ES-I3 (cell line): ENCODE data around the gene AGAP1.

Experiments used
- H3K36me3 ChIP-seq: 2 replicates; pipeline ENCODE4 v1.6.1; 2013; ENCODE audit warnings: mild to moderate bottlenecking, low read length, control low read depth, moderate library complexity; ENCODE audit not compliant: insufficient read depth
- H3K4me1 ChIP-seq: 2 replicates; pipeline ENCODE4 v1.6.1; 2013; ENCODE audit warnings: mild to moderate bottlenecking, control low read depth, low read length; ENCODE audit not compliant: insufficient read depth
- H3K9ac ChIP-seq: 2 replicates; pipeline ENCODE4 v1.6.1; 2013; ENCODE audit warnings: low read depth, mild to moderate bottlenecking, low read length, moderate library complexity
- H3K9me3 ChIP-seq: 2 replicates; pipeline ENCODE4 v1.6.1; 2013; ENCODE audit warnings: mild to moderate bottlenecking, low read length, moderate library complexity; ENCODE audit not compliant: control insufficient read depth, insufficient read depth

The AGAP1 gene

GRCh38 chr2:236095504-236095903, 601.7 kb downstream of the AGAP1 start:
- Histone ChIP-seq H3K9ac (no peak overlapping the region), H3K9me3 (no peaks in the 10 kb centered on the region), H3K4me1 (no peaks in the 10 kb centered on the region), H3K36me3 (no peaks in the 10 kb centered on the region)

GRCh38 chr2:236101311-236101950, 607.6 kb downstream of the AGAP1 start:
- Histone ChIP-seq H3K9me3 (no peaks in the 10 kb centered on the region), H3K36me3 (peaks cover 2% of the 10 kb centered on the region; the same call in 1 of the 2 replicates), H3K4me1 (no peaks in the 10 kb centered on the region), H3K9ac (no peak overlapping the region)

- peaks cover 2% of the 10 kb centered on the region; the same call in 1 of the 2 replicates for H3K36me3 ChIP-seq
- H3K4me1 ChIP-seq, result peaks cover 3% of the 10 kb centered on the region; the same call in 1 of the 2 replicates
- H3K9ac ChIP-seq, result no peak overlapping the region
- H3K9me3 ChIP-seq, result no peaks in the 10 kb centered on the region
Measured at GRCh38 chr2:236102971-236103370, 609.1 kb downstream of the AGAP1 start.

GRCh38 chr2:236103981-236104380, 610.1 kb downstream of the AGAP1 start:
- H3K9me3 ChIP-seq, result no peaks in the 10 kb centered on the region
- H3K9ac ChIP-seq, result no peak overlapping the region
- peaks cover 13% of the 10 kb centered on the region for H3K4me1 ChIP-seq
- peaks cover 2% of the 10 kb centered on the region; the same call in 1 of the 2 replicates for H3K36me3 ChIP-seq

GRCh38 chr2:236105955-236106607, 612.2 kb downstream of the AGAP1 start:
- Histone ChIP-seq H3K9me3 (no peaks in the 10 kb centered on the region), H3K9ac (no peak overlapping the region), H3K4me1 (peaks cover 13% of the 10 kb centered on the region), H3K36me3 (peaks cover 2% of the 10 kb centered on the region; the same call in 1 of the 2 replicates)

- Histone ChIP-seq H3K36me3 (peaks cover 2% of the 10 kb centered on the region; the same call in 1 of the 2 replicates), H3K9me3 (no peaks in the 10 kb centered on the region), H3K4me1 (peaks cover 13% of the 10 kb centered on the region), H3K9ac (no peak overlapping the region)
Measured at GRCh38 chr2:236106761-236107160, 612.9 kb downstream of the AGAP1 start.

GRCh38 chr2:236107536-236107935, 613.7 kb downstream of the AGAP1 start:
- no peak overlapping the region for H3K9ac ChIP-seq

GRCh38 chr2:236107942-236108625, 614.2 kb downstream of the AGAP1 start:
- H3K36me3 ChIP-seq, result peaks cover 2% of the 10 kb centered on the region; the same call in 1 of the 2 replicates
- H3K4me1 ChIP-seq, result peaks cover 13% of the 10 kb centered on the region
- no peaks in the 10 kb centered on the region for H3K9me3 ChIP-seq
- H3K9ac ChIP-seq, result no peak overlapping the region

More at GRCh38 chr2:236107536-236107935, 613.7 kb downstream of the AGAP1 start:
- peaks cover 2% of the 10 kb centered on the region; the same call in 1 of the 2 replicates for H3K36me3 ChIP-seq
- H3K9me3 ChIP-seq, result no peaks in the 10 kb centered on the region
- peaks cover 13% of the 10 kb centered on the region for H3K4me1 ChIP-seq

GRCh38 chr2:236109061-236109460, 615.2 kb downstream of the AGAP1 start:
- Histone ChIP-seq H3K36me3 (peaks cover 2% of the 10 kb centered on the region; the same call in 1 of the 2 replicates), H3K9me3 (no peaks in the 10 kb centered on the region), H3K4me1 (peaks cover 13% of the 10 kb centered on the region), H3K9ac (no peak overlapping the region)

GRCh38 chr2:236109473-236109872, 615.6 kb downstream of the AGAP1 start:
- no peak overlapping the region for H3K9ac ChIP-seq
- peaks cover 13% of the 10 kb centered on the region for H3K4me1 ChIP-seq
- H3K9me3 ChIP-seq, result no peaks in the 10 kb centered on the region
- no peaks in the 10 kb centered on the region for H3K36me3 ChIP-seq

- Histone ChIP-seq H3K9ac (no peak overlapping the region), H3K36me3 (no peaks in the 10 kb centered on the region), H3K4me1 (peaks cover 16% of the 10 kb centered on the region), H3K9me3 (no peaks in the 10 kb centered on the region)
Measured at GRCh38 chr2:236112466-236112865, 618.6 kb downstream of the AGAP1 start.

- H3K36me3 ChIP-seq, result no peaks in the 10 kb centered on the region
- H3K9ac ChIP-seq, result no peak overlapping the region
- peaks cover 17% of the 10 kb centered on the region for H3K4me1 ChIP-seq
- H3K9me3 ChIP-seq, result no peaks in the 10 kb centered on the region
Measured at GRCh38 chr2:236113425-236113824, 619.6 kb downstream of the AGAP1 start.

- Histone ChIP-seq H3K9ac (no peak overlapping the region), H3K9me3 (no peaks in the 10 kb centered on the region), H3K36me3 (no peaks in the 10 kb centered on the region), H3K4me1 (peaks cover 12% of the 10 kb centered on the region)
Measured at GRCh38 chr2:236113948-236114347, 620.1 kb downstream of the AGAP1 start.

- peaks cover 11% of the 10 kb centered on the region for H3K4me1 ChIP-seq
- H3K9ac ChIP-seq, result no peak overlapping the region
- no peaks in the 10 kb centered on the region for H3K9me3 ChIP-seq
- H3K36me3 ChIP-seq, result no peaks in the 10 kb centered on the region
Measured at GRCh38 chr2:236114959-236115358, 621.1 kb downstream of the AGAP1 start.
